ENCODE data around the gene ASMT. TPM values are rescaled to one million over a fixed set of nuclear protein-coding genes. Genes with fewer than 3 reads are reported as not detected.

ASMT gene
- total RNA-seq, 4 donors from 2014 or later = not detected

DNA sequence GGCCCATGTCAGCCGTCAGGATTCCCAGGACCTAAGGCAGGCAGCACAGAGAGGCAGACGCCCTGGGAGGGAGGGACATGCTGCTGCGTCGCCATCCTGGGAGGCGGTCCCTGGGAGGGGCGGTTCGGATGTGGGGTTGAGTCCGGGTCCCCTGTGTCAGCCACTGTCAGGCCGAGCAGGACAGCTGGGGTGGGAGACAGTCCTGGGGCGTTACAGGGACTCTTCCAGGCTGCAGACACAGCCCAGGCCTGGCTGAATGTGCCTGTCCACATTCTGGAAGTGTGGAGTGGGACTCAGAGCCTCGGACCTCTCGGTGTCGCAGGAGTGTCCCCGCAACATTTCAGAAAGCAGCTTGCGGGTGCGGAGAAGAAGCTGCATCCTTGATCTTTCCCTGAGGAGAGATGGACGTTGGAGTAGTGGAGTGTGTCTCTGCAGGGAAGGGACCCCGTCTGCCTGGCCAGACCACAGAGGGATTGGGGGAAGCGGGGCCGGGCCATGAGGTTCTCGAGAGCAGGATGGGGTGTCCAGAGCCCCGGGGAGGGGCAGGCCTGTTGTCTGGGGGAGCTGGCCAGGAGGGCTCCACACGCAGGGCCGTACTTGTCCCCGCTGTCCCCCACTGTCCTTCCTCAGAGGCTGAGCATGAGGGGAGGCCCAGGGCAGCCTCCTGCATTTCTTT, 17.4 kb upstream of the ASMT start:
- Histone ChIP-seq H3K9me3 (no peaks in the 10 kb centered on the region), H3K27me3 (no peaks in the 10 kb centered on the region), H3K36me3 (peaks cover 0 to 76% (median 36%) of the 10 kb centered on the region in 4 donors), H3K4me1 (peaks cover 4 to 16% (median 9%) of the 10 kb centered on the region in 4 donors), H3K27ac (no peak overlapping the region), H3K4me3 (no peak overlapping the region)
- TF ChIP-seq EP300 (IDR thresholded peaks at IDR 0.05; ENCODE audit: low read depth) (no peak), POLR2AphosphoS5 (IDR thresholded peaks at IDR 0.05) (no peak), POLR2A (IDR thresholded peaks at IDR 0.05) (no peak), CTCF (IDR thresholded peaks at IDR 0.05) (no peak)
- intact Hi-C loops (cut with DNase I; ENCODE audit: low total_unique reads) (no loop called here), in situ Hi-C loops (cut with MboI; ENCODE audit: low pct_ligation_motif_present in 1 of 4, low pct_unique_long_range_greater_than_20kb in 1 of 4, low sequenced_read_pairs in 3 of 4) (loop anchor here in 2 of 4 donors (10.0 to 25.0 kb wide), 3 partner anchors 135 to 210 kb away; partner anchors contain the start of genes ASMTL (in 2 of the 2) and SLC25A6 (in 1 of the 2))
- no peak for DNase-seq
- WGBS, 2 donors (ENCODE audit: low coverage in 1 of 2) = 91% methylated on average over 25 of the region's 25 CpGs; no CpG with 5 or more reads in 1 of the 2 donors

- Histone ChIP-seq H3K36me3 (peaks cover 0 to 78% (median 38%) of the 10 kb centered on the region in 4 donors), H3K9me3 (no peaks in the 10 kb centered on the region), H3K4me1 (peaks cover under 1 to 9% (median 2%) of the 10 kb centered on the region in 4 donors), H3K27ac (no peak overlapping the region), H3K27me3 (no peaks in the 10 kb centered on the region), H3K4me3 (no peak overlapping the region)
- 88 to 92% methylated on average over 5 to 43 of the region's 50 CpGs for WGBS, 2 donors (ENCODE audit: low coverage in 1 of 2)
- in situ Hi-C loops (cut with MboI; ENCODE audit: low pct_ligation_motif_present in 1 of 4, low pct_unique_long_range_greater_than_20kb in 1 of 4, low sequenced_read_pairs in 3 of 4) (loop anchor here in 2 of 4 donors (10.0 to 25.0 kb wide), 3 partner anchors 136 to 211 kb away; partner anchors contain the start of genes ASMTL (in 2 of the 2) and SLC25A6 (in 1 of the 2)), intact Hi-C loops (cut with DNase I; ENCODE audit: low total_unique reads) (no loop called here)
- no peak for DNase-seq
- no peak for TF ChIP-seq POLR2A (IDR thresholded peaks at IDR 0.05)
- TF ChIP-seq POLR2AphosphoS5 (IDR thresholded peaks at IDR 0.05) = no peak
- TF ChIP-seq EP300 (IDR thresholded peaks at IDR 0.05; ENCODE audit: low read depth) = no peak
- no peak for TF ChIP-seq CTCF (IDR thresholded peaks at IDR 0.05)
Observed at GRCh38 chrX:1598021-1598875, 16.6 kb upstream of the ASMT start.

GRCh38 chrX:1598876-1599790, 15.7 kb upstream of the ASMT start:
- peaks cover 0 to 76% (median 35%) of the 10 kb centered on the region in 4 donors for H3K36me3 ChIP-seq
- intact Hi-C loops (cut with DNase I; ENCODE audit: low total_unique reads) (no loop called here), in situ Hi-C loops (cut with MboI; ENCODE audit: low pct_ligation_motif_present in 1 of 4, low pct_unique_long_range_greater_than_20kb in 1 of 4, low sequenced_read_pairs in 3 of 4) (loop anchor here in 2 of 4 donors (10.0 to 25.0 kb wide), 3 partner anchors 137 to 212 kb away; partner anchors contain the start of genes ASMTL (in 2 of the 2) and SLC25A6 (in 1 of the 2))
- no peak overlapping the region for H3K27ac ChIP-seq
- H3K4me1 ChIP-seq = peaks cover 0 to 2% (median 0%) of the 10 kb centered on the region in 4 donors
- 94 to 98% methylated on average over 10 to 57 of the region's 57 CpGs for WGBS, 2 donors (ENCODE audit: low coverage in 1 of 2)
- H3K4me3 ChIP-seq = no peak overlapping the region
- no peaks in the 10 kb centered on the region for H3K27me3 ChIP-seq
- DNase-seq = no peak
- no peak for TF ChIP-seq EP300 (IDR thresholded peaks at IDR 0.05; ENCODE audit: low read depth)
- no peak for TF ChIP-seq POLR2A (IDR thresholded peaks at IDR 0.05)
- no peak for TF ChIP-seq CTCF (IDR thresholded peaks at IDR 0.05)
- TF ChIP-seq POLR2AphosphoS5 (IDR thresholded peaks at IDR 0.05) = no peak
- H3K9me3 ChIP-seq = no peaks in the 10 kb centered on the region

Measured in transverse colon (tissue), 4 donors.